BE2C (cell line): ENCODE data around the gene TEAD3.

Experiments
- DNase-seq: peaks from one replicate; pipeline ENCODE4 v3.0.0-alpha.2; 2020
- H3K27me3 ChIP-seq: fragments of 250-450 bp; sonication (Bioruptor Pico); 2 replicates; pipeline ENCODE4 v1.5.1; 2020; ENCODE audit warnings: mild to moderate bottlenecking
- H3K36me3 ChIP-seq: fragments of 250-450 bp; sonication (Bioruptor Pico); 2 replicates; pipeline ENCODE4 v1.5.1; 2020; ENCODE audit warnings: mild to moderate bottlenecking
- H3K4me1 ChIP-seq: fragments of 250-450 bp; sonication (Bioruptor Pico); 2 replicates; pipeline ENCODE4 v1.5.1; 2020
- H3K4me3 ChIP-seq: 2 replicates; pipeline ENCODE4 v1.5.1; 2011; ENCODE audit warnings: low read depth, low read length
- H3K9me3 ChIP-seq: fragments of 250-450 bp; sonication (Bioruptor Pico); 2 replicates; pipeline ENCODE4 v1.5.1; 2020
- CTCF ChIP-seq: IDR thresholded peaks from 2 replicates; pipeline ENCODE4 v1.5.1; 2012; ENCODE audit warnings: mild to moderate bottlenecking, low read depth, low read length

TEAD3 gene

GRCh38 chr6:35483490-35483889 lies 13.4 kb downstream of the TEAD3 start:
- no peak for DNase-seq
- TF ChIP-seq CTCF: no peak

GRCh38 chr6:35483062-35483461 lies 13.8 kb downstream of the TEAD3 start:
- H3K36me3 ChIP-seq: no peaks in the 10 kb centered on the region
- DNase-seq: no peak
- H3K4me3 ChIP-seq: no peak overlapping the region
- no peaks in the 10 kb centered on the region for H3K27me3 ChIP-seq
- H3K9me3 ChIP-seq: no peaks in the 10 kb centered on the region
- peaks cover 3% of the 10 kb centered on the region; the same call in 1 of the 2 replicates for H3K4me1 ChIP-seq
- no peak for TF ChIP-seq CTCF

More at GRCh38 chr6:35483490-35483889, 13.4 kb downstream of the TEAD3 start:
- no peaks in the 10 kb centered on the region for H3K9me3 ChIP-seq
- H3K36me3 ChIP-seq: no peaks in the 10 kb centered on the region
- H3K4me1 ChIP-seq: peaks cover 7% of the 10 kb centered on the region; the same call in 1 of the 2 replicates
- H3K4me3 ChIP-seq: no peak overlapping the region
- no peaks in the 10 kb centered on the region for H3K27me3 ChIP-seq

GRCh38 chr6:35481226-35481625 lies 15.7 kb downstream of the TEAD3 start:
- Histone ChIP-seq H3K4me3 (no peak overlapping the region), H3K36me3 (no peaks in the 10 kb centered on the region), H3K4me1 (no peaks in the 10 kb centered on the region), H3K27me3 (no peaks in the 10 kb centered on the region), H3K9me3 (no peaks in the 10 kb centered on the region)
- DNase-seq: no peak
- no peak for TF ChIP-seq CTCF

GRCh38 chr6:35480176-35480575 lies 16.7 kb downstream of the TEAD3 start:
- H3K4me3 ChIP-seq: no peak overlapping the region
- H3K9me3 ChIP-seq: no peaks in the 10 kb centered on the region
- no peaks in the 10 kb centered on the region for H3K27me3 ChIP-seq
- no peak for TF ChIP-seq CTCF
- DNase-seq: no peak
- H3K36me3 ChIP-seq: peaks cover 4% of the 10 kb centered on the region
- H3K4me1 ChIP-seq: no peaks in the 10 kb centered on the region; the same call in 1 of the 2 replicates

GRCh38 chr6:35478259-35478658 lies 18.6 kb downstream of the TEAD3 start:
- Histone ChIP-seq H3K9me3 (no peaks in the 10 kb centered on the region), H3K4me3 (no peak overlapping the region), H3K4me1 (no peaks in the 10 kb centered on the region; the same call in 1 of the 2 replicates), H3K36me3 (peaks cover 20% of the 10 kb centered on the region), H3K27me3 (no peaks in the 10 kb centered on the region)
- TF ChIP-seq CTCF: no peak
- no peak for DNase-seq

GRCh38 chr6:35477551-35478179 lies 19.2 kb downstream of the TEAD3 start:
- H3K36me3 ChIP-seq: peaks cover 25% of the 10 kb centered on the region
- DNase-seq: no peak

More at GRCh38 chr6:35477551-35478179, 19.2 kb downstream of the TEAD3 start:
- TF ChIP-seq CTCF: no peak
- H3K4me3 ChIP-seq: no peak overlapping the region
- H3K4me1 ChIP-seq: no peaks in the 10 kb centered on the region; the same call in 1 of the 2 replicates
- H3K9me3 ChIP-seq: no peaks in the 10 kb centered on the region
- no peaks in the 10 kb centered on the region for H3K27me3 ChIP-seq
